Stomach (tissue), 9 donors: Measurements from ENCODE around the gene ADAMTSL3. TPM values are rescaled to one million over a fixed set of nuclear protein-coding genes. Genes with fewer than 3 reads are reported as not detected.

Experiments used
- DNase-seq, 2 donors: peaks; one replicate each; pipeline versions ENCODE4 v3.0.0 to v3.0.0-alpha.2; 2013 to 2019
- H3K27ac ChIP-seq, 5 donors: fragments of 200-600 bp in 4 of 5; sonication (generic) in 4 of 5; one replicate each; pipeline ENCODE4 v1.5.1; 2013 to 2019; ENCODE audit warnings: mild to moderate bottlenecking in 1 of 5, moderate library complexity in 1 of 5
- H3K27me3 ChIP-seq, 3 donors: fragments of 200-600 bp; sonication (generic); one replicate each; pipeline ENCODE4 v1.5.1; 2017 to 2019; ENCODE audit warnings: mixed run types in 1 of 3
- H3K36me3 ChIP-seq, 4 donors: fragments of 200-600 bp; sonication (generic); 1 replicate in 3 of 4; 2 replicates in 1 of 4; pipeline ENCODE4 v1.5.1; 2016 to 2019
- H3K4me1 ChIP-seq, 4 donors: fragments of 200-600 bp; sonication (generic); one replicate each; pipeline ENCODE4 v1.5.1; 2016 to 2019
- H3K4me3 ChIP-seq, 4 donors: fragments of 200-600 bp; sonication (generic) in 3 of 4; one replicate each; pipeline ENCODE4 v1.5.1; 2016 to 2019; ENCODE audit warnings: mild to moderate bottlenecking in 1 of 4
- H3K9me3 ChIP-seq, 4 donors: fragments of 200-600 bp; sonication (generic); one replicate each; pipeline ENCODE4 v1.5.1; 2016 to 2019
- EP300 ChIP-seq: sonication (generic); formaldehyde crosslinking; IDR thresholded peaks from one replicate; pipeline ENCODE4 v1.6.1; 2017; ENCODE audit warnings: antibody characterized with exemption
- POLR2A ChIP-seq, 4 donors: fragments of 450-650 bp; IDR thresholded peaks; one replicate each; pipeline ENCODE4 v1.6.1; 2016; ENCODE audit warnings: antibody characterized with exemption in 4 of 4, control low read depth in 2 of 4, mild to moderate bottlenecking in 1 of 4, moderate library complexity in 1 of 4
- POLR2AphosphoS5 ChIP-seq, 3 donors: sonication (generic); formaldehyde crosslinking; IDR thresholded peaks; one replicate each; pipeline ENCODE4 v1.6.1; 2016; ENCODE audit warnings: antibody characterized with exemption in 3 of 3
- WGBS, 5 donors: extraction: QIAGEN DNeasy Blood & Tissue Kit in 3 of 5; methylation state at CpG; one replicate each; pipeline versions ENCODE4 v1.1.5 to v1.1.7; 2013 to 2018; 5-methylcytosine and 5-hydroxymethylcytosine counted together
- intact Hi-C: fragments of 100-400 bp; cut with DNase I; formaldehyde crosslinking; loops from one replicate; pipeline ENCODE4 v1.15.1; 2023; ENCODE audit warnings: low total_unique reads
- polyA plus RNA-seq, 3 donors: library from polyadenylated mRNA; stranded (reverse); fragments of 200-250 nt; gene quantifications; one replicate each; pipeline ENCODE4 v1.2.3, GENCODE V29; 2013
- total RNA-seq, 5 donors: library from RNA; depleted of rRNA; stranded (reverse); fragments of >200 nt; gene quantifications; one replicate each; pipeline versions ENCODE4 v1.1.0 to v1.2.3, GENCODE V29; 2014 to 2016
- TF ChIP-seq, protein P1 (sequence below), 7 experiments: fragments of 450-650 bp in 4 of 7; fragments of 200-600 bp in 3 of 7; sonication (generic) in 3 of 7; IDR thresholded peaks; one replicate each; pipeline ENCODE4 v1.5.1; 2016 to 2019; ENCODE audit warnings: antibody characterized with exemption in 7 of 7, control low read depth in 2 of 7, mild to moderate bottlenecking in 1 of 7
- donor health status: healthy with polysubstance abuse.
- donor health status: Bipolar disorder and iron deficiency.
- donor health status: healthy.

ADAMTSL3 gene
- total and polyA plus RNA-seq, 8 donors, result 1.1 to 54.9 (median 6.0) TPM

GRCh38 chr15:83926116-83926515 is 272.2 kb downstream of the ADAMTSL3 start:
- TF ChIP-seq POLR2A (IDR thresholded peaks at IDR 0.05), result no peak
- TF ChIP-seq EP300, result no peak
- TF ChIP-seq POLR2AphosphoS5 (IDR thresholded peaks at IDR 0.05), result no peak
- TF ChIP-seq, protein P1, sequence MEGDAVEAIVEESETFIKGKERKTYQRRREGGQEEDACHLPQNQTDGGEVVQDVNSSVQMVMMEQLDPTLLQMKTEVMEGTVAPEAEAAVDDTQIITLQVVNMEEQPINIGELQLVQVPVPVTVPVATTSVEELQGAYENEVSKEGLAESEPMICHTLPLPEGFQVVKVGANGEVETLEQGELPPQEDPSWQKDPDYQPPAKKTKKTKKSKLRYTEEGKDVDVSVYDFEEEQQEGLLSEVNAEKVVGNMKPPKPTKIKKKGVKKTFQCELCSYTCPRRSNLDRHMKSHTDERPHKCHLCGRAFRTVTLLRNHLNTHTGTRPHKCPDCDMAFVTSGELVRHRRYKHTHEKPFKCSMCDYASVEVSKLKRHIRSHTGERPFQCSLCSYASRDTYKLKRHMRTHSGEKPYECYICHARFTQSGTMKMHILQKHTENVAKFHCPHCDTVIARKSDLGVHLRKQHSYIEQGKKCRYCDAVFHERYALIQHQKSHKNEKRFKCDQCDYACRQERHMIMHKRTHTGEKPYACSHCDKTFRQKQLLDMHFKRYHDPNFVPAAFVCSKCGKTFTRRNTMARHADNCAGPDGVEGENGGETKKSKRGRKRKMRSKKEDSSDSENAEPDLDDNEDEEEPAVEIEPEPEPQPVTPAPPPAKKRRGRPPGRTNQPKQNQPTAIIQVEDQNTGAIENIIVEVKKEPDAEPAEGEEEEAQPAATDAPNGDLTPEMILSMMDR (IDR thresholded peaks at IDR 0.05), result no peak
- DNase-seq, result no peak
- H3K9me3 ChIP-seq, result no peaks in the 10 kb centered on the region
- H3K27me3 ChIP-seq, result no peaks in the 10 kb centered on the region
- H3K4me3 ChIP-seq, result no peak overlapping the region
- H3K36me3 ChIP-seq, result peaks cover 3 to 9% (median 6%) of the 10 kb centered on the region in 4 donors
- no peak overlapping the region for H3K27ac ChIP-seq
- peaks cover 0 to 20% (median 8%) of the 10 kb centered on the region in 4 donors for H3K4me1 ChIP-seq
- intact Hi-C loops, result no loop called here
- WGBS, 5 donors, result 22 to 42% (median 31%) methylated on average over 1 of the region's 1 CpG

DNA sequence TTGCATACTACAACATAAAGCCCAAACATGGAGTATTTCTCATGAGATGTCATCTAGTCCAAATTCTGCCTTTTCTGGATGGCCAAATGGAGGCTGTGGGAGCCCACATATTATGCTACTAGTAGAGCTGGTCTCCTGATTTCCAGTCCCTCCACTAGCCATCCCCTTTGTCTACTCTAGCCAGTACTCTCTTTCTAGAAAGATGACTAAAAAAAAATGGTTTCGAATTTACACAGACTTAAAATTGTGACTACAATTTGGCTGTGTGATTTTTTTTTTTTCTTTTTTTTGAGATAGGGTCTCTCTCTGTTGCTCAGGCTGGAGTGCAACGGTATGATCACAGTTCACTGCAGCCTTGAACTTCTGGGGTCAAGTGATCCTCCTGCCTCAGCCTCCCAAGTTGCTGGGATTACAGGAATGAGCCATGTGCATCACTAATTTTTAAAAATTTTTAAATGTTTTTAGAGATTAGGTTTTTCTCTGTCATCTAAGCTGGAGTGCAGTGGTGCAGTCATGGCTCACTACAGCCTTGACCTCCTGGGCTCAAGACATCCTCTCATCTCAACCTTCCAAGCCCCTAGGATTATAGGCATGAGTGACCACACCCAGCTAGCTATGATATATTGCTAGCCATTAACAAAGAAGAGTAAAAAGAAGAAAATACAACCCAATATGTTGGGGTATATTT is 273.9 kb downstream of the ADAMTSL3 start:
- no peak for DNase-seq
- no peak overlapping the region for H3K4me3 ChIP-seq
- H3K9me3 ChIP-seq, result no peaks in the 10 kb centered on the region
- peaks cover 3 to 9% (median 6%) of the 10 kb centered on the region in 4 donors for H3K36me3 ChIP-seq
- H3K4me1 ChIP-seq, result peaks cover 0 to 31% (median 14%) of the 10 kb centered on the region in 4 donors
- peak overlapping the region in 1 of 5 donors; percentile 24 for H3K27ac ChIP-seq
- intact Hi-C loops, result no loop called here
- TF ChIP-seq POLR2AphosphoS5 (IDR thresholded peaks at IDR 0.05), result no peak
- TF ChIP-seq EP300, result no peak
- TF ChIP-seq, protein P1 (IDR thresholded peaks at IDR 0.05), result no peak
- no peak for TF ChIP-seq POLR2A (IDR thresholded peaks at IDR 0.05)
- WGBS, 5 donors, result 86 to 94% (median 88%) methylated on average over 2 of the region's 2 CpGs
- H3K27me3 ChIP-seq, result no peaks in the 10 kb centered on the region

DNA sequence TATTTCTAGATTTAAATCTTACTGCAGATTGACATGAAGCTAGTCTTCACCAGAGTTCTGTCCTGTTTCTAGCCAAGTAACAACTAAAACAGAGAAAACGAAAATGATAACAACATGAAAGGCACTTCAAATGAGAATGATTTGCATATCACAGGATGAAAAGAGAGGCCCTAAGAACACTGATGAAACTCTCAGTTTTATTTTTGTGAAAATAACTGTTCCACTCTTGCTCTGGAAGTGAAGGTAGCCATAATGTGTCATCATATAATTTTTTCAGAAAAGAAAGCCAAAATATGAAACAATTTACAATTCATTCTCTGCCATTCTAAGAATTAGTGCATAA is 274.4 kb downstream of the ADAMTSL3 start:
- peak overlapping the region in 1 of 5 donors; percentile 24 for H3K27ac ChIP-seq
- no peak for DNase-seq
- H3K27me3 ChIP-seq, result no peaks in the 10 kb centered on the region
- 45 to 76% (median 68%) methylated on average over 1 of the region's 1 CpG for WGBS, 5 donors
- TF ChIP-seq POLR2A (IDR thresholded peaks at IDR 0.05) (no peak), POLR2AphosphoS5 (IDR thresholded peaks at IDR 0.05) (no peak), EP300 (no peak)
- TF ChIP-seq, protein P1 (IDR thresholded peaks at IDR 0.05), result no peak
- H3K9me3 ChIP-seq, result peaks cover 0 to under 1% (median 0%) of the 10 kb centered on the region in 4 donors
- H3K4me3 ChIP-seq, result no peak overlapping the region
- intact Hi-C loops, result no loop called here
- peaks cover 0 to 31% (median 14%) of the 10 kb centered on the region in 4 donors for H3K4me1 ChIP-seq
- H3K36me3 ChIP-seq, result peaks cover 3 to 9% (median 6%) of the 10 kb centered on the region in 4 donors

GRCh38 chr15:83928878-83929418 is 275.0 kb downstream of the ADAMTSL3 start:
- no peak for DNase-seq
- intact Hi-C loops, result no loop called here
- Histone ChIP-seq H3K9me3 (peaks cover 0 to 6% (median 0%) of the 10 kb centered on the region in 4 donors), H3K27ac (peak overlapping the region in 2 of 5 donors; percentile 1 to 60), H3K4me3 (no peak overlapping the region), H3K27me3 (no peaks in the 10 kb centered on the region), H3K36me3 (peaks cover 2 to 6% (median 4%) of the 10 kb centered on the region in 4 donors), H3K4me1 (peaks cover 0 to 31% (median 14%) of the 10 kb centered on the region in 4 donors)
- TF ChIP-seq EP300 (no peak), POLR2A (IDR thresholded peaks at IDR 0.05) (no peak), POLR2AphosphoS5 (IDR thresholded peaks at IDR 0.05) (no peak)
- TF ChIP-seq, protein P1 (IDR thresholded peaks at IDR 0.05), result no peak
- WGBS, 5 donors, result 68 to 74% (median 68%) methylated on average over 5 of the region's 5 CpGs
